K562 (cell line): ENCODE results near the gene MAZ. TPM values are rescaled to one million over a fixed set of nuclear protein-coding genes. Genes with fewer than 3 reads are reported as not detected.
"Not testable (repeated sequence)": the region's sequence is repeated elsewhere in the genome, so short reads cannot be mapped to it uniquely, and the experiment has no call there.

Source experiments
- ATAC-seq: fragments of 200-7000 bp; cut with Tn5 transposase; 3 replicates; pipeline ENCODE4 v1.9.1; 2020; ENCODE audit warnings: moderate library complexity
- BruUV-seq: library from RNA; stranded (reverse); fragments of 400-500 nt; replicated peaks from 2 replicates; lab custom pipeline; 2021; lab: Mats Ljungman, UMichigan
- CTCF ChIA-PET: fragments of 300-600 bp; formaldehyde crosslinking; extraction: SDS; loops from one replicate; lab custom pipeline; 2021; ENCODE audit warnings: low intra/inter-chr PET ratio; lab: Yijun Ruan, JAX
- POLR2A ChIA-PET: fragments of 300-600, 350-650 bp; sonication (Branson Sonifier 250); formaldehyde crosslinking; extraction: SDS; loops from one replicate; lab custom pipeline; 2021; ENCODE audit warnings: antibody characterized with exemption, inconsistent platforms; lab: Yijun Ruan, JAX
- DNase-seq, 4 experiments: peaks; one replicate each; pipeline versions ENCODE4 v3.0.0 to v3.0.0-alpha.2; 2011 to 2018; ENCODE audit warnings: low spot score in 3 of 4, mixed read lengths in 3 of 4; ENCODE audit errors: extremely low read depth in 1 of 4
- FAIRE-seq: peaks from 2 replicates; lab custom pipeline; 2011; peaks lifted over from hg19 to GRCh38; lab: Jason Lieb, UNC
- H2AFZ ChIP-seq: 2 replicates; pipeline ENCODE4 v1.6.0; 2011; ENCODE audit warnings: low read depth, low read length, control low read depth, inconsistent platforms
- H3K27ac ChIP-seq: fragments of 200-600 bp; 3 replicates; pipeline ENCODE4 v1.8.0; 2011; ENCODE audit warnings: low read depth, mild to moderate bottlenecking, control low read depth, inconsistent platforms, low read length, moderate library complexity, mixed read lengths; ENCODE audit errors: extremely low read depth
- H3K27me3 ChIP-seq, 2 experiments: fragments of 300-600 bp in 1 of 2; 2 replicates in 1 of 2; 3 replicates in 1 of 2; pipeline versions ENCODE4 v1.6.0 to v1.8.0; 2011; ENCODE audit warnings: inconsistent platforms in 2 of 2, low read length in 2 of 2, mild to moderate bottlenecking in 1 of 2, mixed read lengths in 1 of 2, moderate library complexity in 1 of 2; ENCODE audit not compliant: control insufficient read depth in 2 of 2, insufficient read depth in 2 of 2
- H3K36me3 ChIP-seq: fragments of 300-600 bp; 3 replicates; pipeline ENCODE4 v1.8.0; 2011; ENCODE audit warnings: mild to moderate bottlenecking, low read length, inconsistent platforms; ENCODE audit not compliant: control insufficient read depth, insufficient read depth
- H3K4me1 ChIP-seq, 2 experiments: fragments of 200-600 bp in 1 of 2; replicated peaks in 1 of 2; 2 replicates in 1 of 2; 3 replicates in 1 of 2; pipeline versions ENCODE4 v1.5.1 to v1.8.0; 2011; ENCODE audit warnings: inconsistent platforms in 2 of 2, low read length in 2 of 2, mild to moderate bottlenecking in 1 of 2, mixed read lengths in 1 of 2, moderate library complexity in 1 of 2; ENCODE audit not compliant: control insufficient read depth in 2 of 2, insufficient read depth in 2 of 2
- H3K4me2 ChIP-seq: 2 replicates; pipeline ENCODE4 v1.6.1; 2011; ENCODE audit warnings: low read length, control low read depth, inconsistent platforms, mixed read lengths; ENCODE audit not compliant: insufficient read depth
- H3K4me3 ChIP-seq: fragments of 200-600 bp; sonication (generic), shearing (Covaris generic); 2 replicates; pipeline ENCODE4 v1.5.1; 2016; ENCODE audit warnings: control low read depth, inconsistent platforms
- H3K79me2 ChIP-seq: fragments of 200-600 bp; 3 replicates; pipeline ENCODE4 v1.8.0; 2011; ENCODE audit warnings: low read length, inconsistent platforms; ENCODE audit not compliant: control insufficient read depth, insufficient read depth
- H3K9ac ChIP-seq, 2 experiments: 2 replicates each; pipeline versions ENCODE4 v1.6.0 to v1.6.1; 2011; ENCODE audit warnings: low read depth in 2 of 2, low read length in 2 of 2, control low read depth in 1 of 2, inconsistent platforms in 1 of 2, mild to moderate bottlenecking in 1 of 2, mixed read lengths in 1 of 2; ENCODE audit not compliant: insufficient read depth in 1 of 2
- H3K9me1 ChIP-seq: one replicate; pipeline ENCODE4 v1.6.0; 2011; ENCODE audit warnings: inconsistent platforms, mild to moderate bottlenecking, low read length, moderate library complexity; ENCODE audit not compliant: control insufficient read depth, insufficient read depth
- H3K9me3 ChIP-seq: replicated peaks from 2 replicates; pipeline ENCODE4 v1.5.1; 2011; ENCODE audit warnings: low read depth, low read length, inconsistent platforms; ENCODE audit not compliant: control insufficient read depth, insufficient read depth
- H4K20me1 ChIP-seq: replicated peaks from 2 replicates; pipeline ENCODE4 v1.6.1; 2011; ENCODE audit warnings: low read length, inconsistent platforms, mixed read lengths; ENCODE audit not compliant: control insufficient read depth, insufficient read depth
- ATF3 ChIP-seq, 2 experiments: fragments of 450-650 bp in 1 of 2; sonication (generic) in 1 of 2; formaldehyde crosslinking in 1 of 2; IDR thresholded peaks in 1 of 2; conservative IDR thresholded peaks in 1 of 2; 2 replicates each; pipeline versions ENCODE4 v1.6.1 to v1.8.1; 2016 to 2023; ENCODE audit warnings: mild to moderate bottlenecking in 2 of 2, moderate library complexity in 2 of 2, inconsistent platforms in 1 of 2, missing genetic modification reagents in 1 of 2
- ATF7 ChIP-seq: fragments of 450-650 bp; IDR thresholded peaks from 2 replicates; pipeline ENCODE4 v1.7.1; 2014; ENCODE audit warnings: mild to moderate bottlenecking, moderate library complexity
- CBFA2T3 ChIP-seq: fragments of 450-650 bp; IDR thresholded peaks from 2 replicates; pipeline ENCODE4 v1.6.1; 2017
- CEBPG ChIP-seq, 3 experiments: fragments of 200-800 bp in 1 of 3; sonication (Bioruptor generic) in 1 of 3; sonication (generic) in 1 of 3; formaldehyde crosslinking in 1 of 3; IDR thresholded peaks in 2 of 3; conservative IDR thresholded peaks in 1 of 3; 2 replicates each; pipeline versions ENCODE4 v1.6.1 to v1.8.0; 2016 to 2022; ENCODE audit warnings: missing compliant biosample characterization in 2 of 3, missing genetic modification characterization in 2 of 3, mild to moderate bottlenecking in 1 of 3, missing genetic modification reagents in 1 of 3
- CTBP1 ChIP-seq: fragments of 450-650 bp; IDR thresholded peaks from 2 replicates; pipeline ENCODE4 v1.6.1; 2016; ENCODE audit warnings: borderline replicate concordance
- EZH2 ChIP-seq: IDR thresholded peaks from 2 replicates; pipeline ENCODE4 v1.6.1; 2012; ENCODE audit warnings: low read depth, mild to moderate bottlenecking, inconsistent platforms, low read length, borderline replicate concordance
- GTF2B ChIP-seq: IDR thresholded peaks from 2 replicates; pipeline ENCODE4 v1.6.1; 2011; ENCODE audit not compliant: insufficient read length; ENCODE audit errors: extremely low read depth
- HDAC2 ChIP-seq: fragments of 450-650 bp; IDR thresholded peaks from 2 replicates; pipeline ENCODE4 v1.6.1; 2016; ENCODE audit warnings: mild to moderate bottlenecking
- L3MBTL2 ChIP-seq: fragments of 450-650 bp; IDR thresholded peaks from 2 replicates; pipeline ENCODE4 v1.6.1; 2016; ENCODE audit warnings: mild to moderate bottlenecking, moderate library complexity
- MED1 ChIP-seq: sonication (generic); formaldehyde crosslinking; IDR thresholded peaks from 2 replicates; pipeline ENCODE4 v1.8.1; 2023; ENCODE audit warnings: missing genetic modification reagents, borderline replicate concordance
- NR2C2 ChIP-seq, 2 experiments: fragments of 200-800 bp in 1 of 2; sonication (Bioruptor generic) in 1 of 2; sonication (generic) in 1 of 2; formaldehyde crosslinking in 1 of 2; IDR thresholded peaks; 2 replicates each; pipeline versions ENCODE4 v1.6.1 to v1.8.0; 2016 to 2022; ENCODE audit warnings: mild to moderate bottlenecking in 1 of 2, missing compliant biosample characterization in 1 of 2, missing genetic modification characterization in 1 of 2, missing genetic modification reagents in 1 of 2
- RAD51 ChIP-seq: fragments of 450-650 bp; IDR thresholded peaks from 2 replicates; pipeline ENCODE4 v1.7.1; 2016; ENCODE audit warnings: low read depth, mild to moderate bottlenecking, borderline replicate concordance
- SMARCE1 ChIP-seq: fragments of 450-650 bp; IDR thresholded peaks from 2 replicates; pipeline ENCODE4 v1.7.1; 2016; ENCODE audit warnings: mild to moderate bottlenecking
- SNRNP70 ChIP-seq: fragments of 200-400 bp; formaldehyde crosslinking; optimal IDR thresholded peaks from 2 replicates; pipeline ENCODE3; 2017; ENCODE audit warnings: low read depth, low read length
- TRIM24 ChIP-seq, 2 experiments: fragments of 450-650 bp; IDR thresholded peaks; 2 replicates each; pipeline ENCODE4 v1.6.1; 2016
- ZBTB26 ChIP-seq: fragments of 450-650 bp; formaldehyde crosslinking; IDR thresholded peaks from 2 replicates; pipeline ENCODE4 v1.4.0; 2022; ENCODE audit warnings: missing genetic modification characterization
- ZNF212 ChIP-seq: fragments of 450-650 bp; formaldehyde crosslinking; IDR thresholded peaks from 2 replicates; pipeline ENCODE4 v1.4.0; 2020; ENCODE audit warnings: mild to moderate bottlenecking
- ZNF384 ChIP-seq: IDR thresholded peaks from 2 replicates; pipeline ENCODE4 v1.6.1; 2012; ENCODE audit warnings: low read depth, low read length, improper control_type of control experiment
- WGBS: fragments of 100-300 bp; shearing (Covaris generic); methylation state at CpG from one replicate; pipeline ENCODE4 v1.1.6; 2016; ENCODE audit warnings: low coverage, mixed read lengths; ENCODE audit not compliant: insufficient coverage; ENCODE audit errors: missing lambda C conversion rate; 5-methylcytosine and 5-hydroxymethylcytosine counted together
- in situ Hi-C: fragments of 300-500 bp; cut with MboI; formaldehyde crosslinking; loops from 4 replicates; pipeline ENCODE4 v1.15.0; 2018; ENCODE audit warnings: inconsistent platforms, mixed read lengths
- intact Hi-C: fragments of 100-400 bp; cut with micrococcal nuclease; formaldehyde crosslinking; loops from 2 replicates; pipeline ENCODE4 v1.14.2; 2022
- polyA plus RNA-seq, 8 experiments: library from polyadenylated mRNA; depleted of rRNA in 4 of 8; stranded (reverse) in 5 of 8; unstranded in 3 of 8; fragments of >200 nt; fragmentation: Nextera tagmentation in 2 of 8; fragmentation: Illumina TruSeq in 1 of 8; extraction: Ambion mirVana in 2 of 8; extraction: Trizol in 1 of 8; gene quantifications; 2 replicates each; pipeline versions ENCODE4 v1.2.1 to v1.2.3, GENCODE V29; 2011 to 2014; ENCODE audit warnings: inconsistent platforms in 1 of 8, missing spikeins in 1 of 8
- total RNA-seq, 7 experiments: library from RNA; depleted of rRNA in 6 of 7; stranded (reverse); fragments of >200 nt in 6 of 7; fragmentation: Illumina TruSeq in 2 of 7; extraction: Trizol in 2 of 7; gene quantifications; 2 replicates each; pipeline versions ENCODE4 v1.2.1 to v1.2.3, GENCODE V29; 2011 to 2021; ENCODE audit warnings: low replicate concordance in 1 of 7

Gene MAZ
- total and polyA plus RNA-seq, 9 of the 15 experiments (the other 6 are each of a cell fraction or from before 2014, with no cell fraction given): 45.4 to 532 (median 250) TPM

GRCh38 chr16:29770250-29770929 is 35.9 kb upstream of the MAZ start (continued):
- TF ChIP-seq ZBTB26 (CRISPR knock-in tag): no peak
- no peak for TF ChIP-seq SNRNP70
- no peak for TF ChIP-seq ZNF212
- TF ChIP-seq EZH2: no peak
- TF ChIP-seq GTF2B: no peak
- TF ChIP-seq MED1 (CRISPR knock-in tag): no peak

DNA sequence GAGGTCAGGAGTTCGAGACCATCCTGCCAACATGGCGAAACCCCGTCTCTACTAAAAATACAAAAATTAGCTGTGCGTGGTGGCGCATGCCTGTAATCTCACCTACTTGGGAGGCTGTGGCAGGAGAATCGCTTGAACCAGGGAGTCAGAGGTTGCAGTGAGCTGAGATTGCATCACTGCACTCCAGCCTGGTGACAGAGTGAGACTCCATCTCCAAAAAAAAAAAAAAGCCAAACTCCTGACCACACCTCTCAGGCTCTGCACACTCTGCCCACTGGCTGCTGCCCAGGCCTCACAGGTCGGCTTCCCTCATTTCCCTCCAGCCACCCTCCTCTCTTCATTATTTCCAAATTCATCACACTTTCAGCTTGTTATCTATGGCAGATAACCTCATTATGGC is 34.0 kb upstream of the MAZ start:
- ATAC-seq: peak; percentile 56; the same call in 2 of the 3 replicates
- H3K9ac ChIP-seq; H3K9me1 ChIP-seq; CTCF ChIA-PET; H3K79me2 ChIP-seq; in situ Hi-C loops; DNase-seq; BruUV-seq; H3K27ac ChIP-seq; intact Hi-C loops; H3K36me3 ChIP-seq; H3K4me3 ChIP-seq; H3K4me2 ChIP-seq; H3K27me3 ChIP-seq; H3K4me1 ChIP-seq; H4K20me1 ChIP-seq; H2AFZ ChIP-seq; H3K9me3 ChIP-seq; FAIRE-seq; TF ChIP-seq ATF3 (CRISPR knock-in tag; conservative IDR thresholded peaks at IDR 0.05); NR2C2 (CRISPR knock-in tag; IDR thresholded peaks at IDR 0.05): not testable (repeated sequence)
- WGBS: 38% methylated on average over 7 of the region's 7 CpGs
- POLR2A ChIA-PET: interaction anchor here (0.9 to 2.8 kb wide), 2 partner anchors 12 to 18 kb away, joined by 3 to 10 read pairs; partner anchors contain the start of gene KIF22
- TF ChIP-seq ATF3 (IDR thresholded peaks at IDR 0.05): peak; percentile 89
- 0 out of 2 replicates have a peak, but pooled peaks have one; percentile 14 for TF ChIP-seq RAD51
- peak; percentile 14; the same call in 1 of the 2 replicates for TF ChIP-seq SMARCE1
- peak in 1 of 2 experiments; percentile 34; a peak in 1 of 4 replicates for TF ChIP-seq TRIM24 (IDR thresholded peaks at IDR 0.05)
- TF ChIP-seq L3MBTL2: 0 out of 2 replicates have a peak, but pooled peaks have one; percentile 22
- peak; percentile 15; the same call in 1 of the 2 replicates for TF ChIP-seq CBFA2T3
- TF ChIP-seq ATF7: peak; percentile 67
- TF ChIP-seq CTBP1: peak; percentile 33; the same call in 1 of the 2 replicates
- peak; percentile 47; the same call in 1 of the 2 replicates for TF ChIP-seq NR2C2 (tag; IDR thresholded peaks at IDR 0.05)
- peak; percentile 85 for TF ChIP-seq CEBPG (CRISPR knock-in tag; IDR thresholded peaks at IDR 0.05)
- peak; percentile 82 to 86 for TF ChIP-seq CEBPG (tag; conservative IDR thresholded peaks at IDR 0.05 in 1 of 2, IDR thresholded peaks at IDR 0.05 in 1 of 2)
- peak; percentile 66 for TF ChIP-seq ZNF384
- TF ChIP-seq HDAC2: 0 out of 2 replicates have a peak, but pooled peaks have one; percentile 36
